Neural progenitor cell (in vitro differentiated cells): ENCODE measurements around the gene TF. TPM values are rescaled to one million over a fixed set of nuclear protein-coding genes. Genes with fewer than 3 reads are reported as not detected.

Source experiments
- DNase-seq: peaks from one replicate; pipeline ENCODE4 v3.0.0-alpha.2; 2016; ENCODE audit warnings: low spot score
- H2AFZ ChIP-seq: fragments of 200-600 bp; sonication (generic); replicated peaks from 2 replicates; pipeline ENCODE4 v1.6.1; 2016; ENCODE audit warnings: antibody characterized with exemption
- H3F3A ChIP-seq: fragments of 200-600 bp; sonication (generic); 2 replicates; pipeline ENCODE4 v1.6.1; 2016; ENCODE audit warnings: antibody characterized with exemption, low read depth
- H3K27ac ChIP-seq: fragments of 200-600 bp; sonication (generic); 2 replicates; pipeline ENCODE4 v1.5.1; 2016; ENCODE audit warnings: mild to moderate bottlenecking
- H3K27me3 ChIP-seq: fragments of 200-600 bp; sonication (generic); 2 replicates; pipeline ENCODE4 v1.6.1; 2016; ENCODE audit warnings: mild to moderate bottlenecking, moderate library complexity
- H3K36me3 ChIP-seq: fragments of 200-600 bp; sonication (generic); 2 replicates; pipeline ENCODE4 v1.5.1; 2016
- H3K4me1 ChIP-seq: fragments of 200-600 bp; sonication (generic); 2 replicates; pipeline ENCODE4 v1.6.1; 2016; ENCODE audit warnings: mixed run types
- H3K4me2 ChIP-seq: fragments of 200-600 bp; sonication (generic); 2 replicates; pipeline ENCODE4 v1.6.1; 2016
- H3K4me3 ChIP-seq: fragments of 200-600 bp; sonication (generic); 2 replicates; pipeline ENCODE4 v1.5.1; 2016
- H3K79me2 ChIP-seq: fragments of 200-600 bp; sonication (generic); 2 replicates; pipeline ENCODE4 v1.6.1; 2016; ENCODE audit warnings: low read depth
- H3K9ac ChIP-seq: fragments of 200-600 bp; sonication (generic); 2 replicates; pipeline ENCODE4 v1.6.1; 2016
- H3K9me3 ChIP-seq: fragments of 200-600 bp; sonication (generic); 2 replicates; pipeline ENCODE4 v1.5.1; 2016; ENCODE audit warnings: low read depth
- H4K20me1 ChIP-seq: fragments of 200-600 bp; sonication (generic); 2 replicates; pipeline ENCODE4 v1.6.1; 2016; ENCODE audit warnings: low read depth
- H3K27ac Mint-ChIP-seq: 3 replicates; pipeline ENCODE4 v1.8.0; 2021; ENCODE audit warnings: mixed read lengths
- H3K27me3 Mint-ChIP-seq: 2 replicates; pipeline ENCODE4 v1.8.0; 2022; ENCODE audit warnings: low read depth, mild to moderate bottlenecking, inconsistent platforms, moderate library complexity, mixed read lengths; ENCODE audit not compliant: insufficient read depth
- H3K36me3 Mint-ChIP-seq: 3 replicates; pipeline ENCODE4 v1.8.0; 2021; ENCODE audit warnings: mixed read lengths
- H3K4me1 Mint-ChIP-seq: 3 replicates; pipeline ENCODE4 v1.8.0; 2021; ENCODE audit warnings: mixed read lengths
- H3K4me3 Mint-ChIP-seq: 3 replicates; pipeline ENCODE4 v1.8.0; 2021; ENCODE audit warnings: mild to moderate bottlenecking, moderate library complexity, mixed read lengths
- H3K9me3 Mint-ChIP-seq: 3 replicates; pipeline ENCODE4 v1.8.0; 2020; ENCODE audit warnings: mixed read lengths
- EZH2 ChIP-seq: fragments of 200-600 bp; sonication (generic); IDR thresholded peaks from 2 replicates; pipeline ENCODE4 v1.6.1; 2017; ENCODE audit warnings: antibody characterized with exemption, mild to moderate bottlenecking, moderate library complexity
- EZH2phosphoT487 ChIP-seq: fragments of 200-600 bp; sonication (generic); IDR thresholded peaks from 2 replicates; pipeline ENCODE4 v1.6.1; 2017; ENCODE audit warnings: antibody characterized with exemption
- total RNA-seq: library from RNA; depleted of rRNA; stranded (reverse); fragments of >200 nt; gene quantifications from 2 replicates; pipeline ENCODE4 v1.2.3, GENCODE V29; 2015; ENCODE audit warnings: low replicate concordance
- TF ChIP-seq, protein P1 (sequence below): fragments of 200-600 bp; sonication (generic); IDR thresholded peaks from 2 replicates; pipeline ENCODE4 v1.5.1; 2017; ENCODE audit warnings: antibody characterized with exemption, mild to moderate bottlenecking

The TF gene
- total RNA-seq, 1 donor from 2014 or later, result 0.77 TPM

DNA sequence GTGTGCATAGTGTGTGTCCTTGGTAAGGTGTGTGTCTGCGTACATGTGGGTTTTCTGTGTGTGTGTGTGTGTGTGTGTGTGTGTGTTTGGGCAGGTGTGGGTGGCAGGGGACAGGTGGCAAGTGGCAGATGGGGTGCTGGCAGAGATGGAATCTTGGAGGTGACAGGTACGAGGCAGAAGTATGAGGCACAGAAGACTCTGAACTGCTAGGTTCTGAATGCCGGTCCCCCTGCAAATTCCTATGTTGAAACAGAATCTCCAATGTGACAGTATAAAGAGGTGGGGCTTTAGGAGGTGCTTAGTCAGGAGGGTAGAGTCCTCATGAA, 89.2 kb downstream of the TF start:
- H3K27me3 ChIP-seq, result no peaks in the 10 kb centered on the region

DNA sequence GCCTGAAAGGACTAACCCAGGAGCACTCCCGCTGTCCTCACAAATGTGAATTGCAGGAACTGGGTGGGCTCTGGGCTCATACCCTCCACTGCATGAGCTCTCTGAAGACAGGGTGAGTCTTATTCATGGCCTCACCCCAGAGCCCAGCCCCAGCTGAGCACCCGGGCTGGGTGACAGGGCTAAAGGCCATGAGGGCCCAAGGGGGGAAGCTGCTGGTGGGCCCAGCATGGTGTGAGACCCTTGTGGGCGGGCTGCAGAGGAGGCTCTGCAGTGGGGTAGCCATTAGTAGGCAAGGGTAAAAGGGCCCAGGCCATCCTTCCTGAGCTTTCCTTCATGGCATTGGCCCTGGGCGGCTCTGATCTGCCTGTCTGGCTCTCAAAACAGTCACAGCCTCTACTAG, 89.8 kb downstream of the TF start:
- Mint-ChIP-seq H3K27ac (no peak overlapping the region), H3K4me1 (no peaks in the 10 kb centered on the region), H3K27me3 (peaks cover 3% of the 10 kb centered on the region), H3K36me3 (peaks cover 4% of the 10 kb centered on the region), H3K9me3 (no peaks in the 10 kb centered on the region), H3K4me3 (no peak overlapping the region)
- no peak overlapping the region for H3K4me2 ChIP-seq
- no peaks in the 10 kb centered on the region for H3K36me3 ChIP-seq
- H3K9me3 ChIP-seq, result no peaks in the 10 kb centered on the region
- no peaks in the 10 kb centered on the region for H3F3A ChIP-seq
- H3K9ac ChIP-seq, result no peak overlapping the region
- H3K4me3 ChIP-seq, result no peak overlapping the region
- no peaks in the 10 kb centered on the region for H3K4me1 ChIP-seq
- no peak overlapping the region for H3K27ac ChIP-seq
- no peaks in the 10 kb centered on the region for H3K27me3 ChIP-seq
- TF ChIP-seq EZH2phosphoT487, result no peak
- TF ChIP-seq, protein P1, sequence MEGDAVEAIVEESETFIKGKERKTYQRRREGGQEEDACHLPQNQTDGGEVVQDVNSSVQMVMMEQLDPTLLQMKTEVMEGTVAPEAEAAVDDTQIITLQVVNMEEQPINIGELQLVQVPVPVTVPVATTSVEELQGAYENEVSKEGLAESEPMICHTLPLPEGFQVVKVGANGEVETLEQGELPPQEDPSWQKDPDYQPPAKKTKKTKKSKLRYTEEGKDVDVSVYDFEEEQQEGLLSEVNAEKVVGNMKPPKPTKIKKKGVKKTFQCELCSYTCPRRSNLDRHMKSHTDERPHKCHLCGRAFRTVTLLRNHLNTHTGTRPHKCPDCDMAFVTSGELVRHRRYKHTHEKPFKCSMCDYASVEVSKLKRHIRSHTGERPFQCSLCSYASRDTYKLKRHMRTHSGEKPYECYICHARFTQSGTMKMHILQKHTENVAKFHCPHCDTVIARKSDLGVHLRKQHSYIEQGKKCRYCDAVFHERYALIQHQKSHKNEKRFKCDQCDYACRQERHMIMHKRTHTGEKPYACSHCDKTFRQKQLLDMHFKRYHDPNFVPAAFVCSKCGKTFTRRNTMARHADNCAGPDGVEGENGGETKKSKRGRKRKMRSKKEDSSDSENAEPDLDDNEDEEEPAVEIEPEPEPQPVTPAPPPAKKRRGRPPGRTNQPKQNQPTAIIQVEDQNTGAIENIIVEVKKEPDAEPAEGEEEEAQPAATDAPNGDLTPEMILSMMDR, result no peak
- TF ChIP-seq EZH2, result no peak
- H2AFZ ChIP-seq, result no peak overlapping the region
- DNase-seq, result no peak
- no peaks in the 10 kb centered on the region for H4K20me1 ChIP-seq
- no peaks in the 10 kb centered on the region for H3K79me2 ChIP-seq

More for the DNA sequence above, 89.2 kb downstream of the TF start:
- no peaks in the 10 kb centered on the region for H3K4me1 ChIP-seq
- no peaks in the 10 kb centered on the region for H3F3A ChIP-seq
- H3K9ac ChIP-seq, result no peak overlapping the region
- H3K9me3 ChIP-seq, result no peaks in the 10 kb centered on the region
- H3K36me3 ChIP-seq, result no peaks in the 10 kb centered on the region
- no peaks in the 10 kb centered on the region for H4K20me1 ChIP-seq
- TF ChIP-seq, protein P1, result no peak
- no peak for TF ChIP-seq EZH2
- no peak for TF ChIP-seq EZH2phosphoT487
- no peak overlapping the region for H3K4me3 ChIP-seq
- no peaks in the 10 kb centered on the region for H3K9me3 Mint-ChIP-seq
- H3K27me3 Mint-ChIP-seq, result peaks cover 4% of the 10 kb centered on the region
- no peak overlapping the region for H2AFZ ChIP-seq
- no peak overlapping the region for H3K27ac ChIP-seq
- no peak overlapping the region for H3K4me2 ChIP-seq
- no peak for DNase-seq
- no peaks in the 10 kb centered on the region for H3K4me1 Mint-ChIP-seq
- H3K79me2 ChIP-seq, result no peaks in the 10 kb centered on the region
- no peak overlapping the region for H3K27ac Mint-ChIP-seq
- no peak overlapping the region for H3K4me3 Mint-ChIP-seq
- peaks cover 4% of the 10 kb centered on the region for H3K36me3 Mint-ChIP-seq

DNA sequence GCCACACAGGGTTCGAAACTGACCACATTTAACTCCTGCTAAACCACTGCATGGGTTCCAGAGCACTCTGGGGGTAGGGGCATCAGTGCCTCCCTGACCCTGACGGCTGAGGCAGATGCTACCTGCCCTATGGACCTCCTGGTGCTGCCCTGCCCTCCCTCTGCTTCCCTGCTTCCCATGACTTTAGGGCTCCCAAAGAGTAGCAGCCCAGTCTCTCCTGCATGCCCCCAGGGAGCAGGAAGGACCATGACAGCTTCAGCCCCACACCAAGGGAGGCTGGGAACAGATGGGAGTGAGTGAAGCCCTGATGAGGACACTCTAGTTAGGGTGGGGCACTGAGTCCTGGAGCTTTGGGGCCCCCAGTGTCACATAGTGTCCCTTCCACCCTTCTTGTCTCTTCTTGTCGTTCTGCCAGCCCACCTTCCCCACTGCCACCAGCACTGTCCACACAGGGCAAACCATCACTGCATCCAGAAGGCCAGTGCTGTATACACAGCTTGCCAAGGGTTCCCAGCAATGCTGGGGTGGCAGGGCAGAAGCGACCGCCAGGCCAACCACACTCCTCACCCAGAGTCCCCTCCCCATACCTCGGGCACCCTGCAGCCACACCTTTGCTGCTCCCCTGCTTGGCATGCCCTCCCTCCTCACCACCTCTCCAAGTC, 90.4 kb downstream of the TF start:
- no peak overlapping the region for H2AFZ ChIP-seq
- no peaks in the 10 kb centered on the region for H3K4me1 ChIP-seq
- peaks cover 4% of the 10 kb centered on the region for H3K36me3 Mint-ChIP-seq
- no peaks in the 10 kb centered on the region for H3K27me3 ChIP-seq
- no peaks in the 10 kb centered on the region for H4K20me1 ChIP-seq
- no peak overlapping the region for H3K4me3 ChIP-seq
- no peak overlapping the region for H3K4me3 Mint-ChIP-seq
- no peaks in the 10 kb centered on the region for H3F3A ChIP-seq
- peaks cover 3% of the 10 kb centered on the region for H3K27me3 Mint-ChIP-seq
- DNase-seq, result no peak
- no peak overlapping the region for H3K4me2 ChIP-seq
- no peaks in the 10 kb centered on the region for H3K36me3 ChIP-seq
- H3K27ac ChIP-seq, result no peak overlapping the region
- H3K9ac ChIP-seq, result no peak overlapping the region
- no peaks in the 10 kb centered on the region for H3K79me2 ChIP-seq
- no peak overlapping the region for H3K27ac Mint-ChIP-seq
- no peaks in the 10 kb centered on the region for H3K9me3 ChIP-seq
- no peaks in the 10 kb centered on the region for H3K9me3 Mint-ChIP-seq
- H3K4me1 Mint-ChIP-seq, result no peaks in the 10 kb centered on the region
- TF ChIP-seq, protein P1, result no peak
- no peak for TF ChIP-seq EZH2
- no peak for TF ChIP-seq EZH2phosphoT487
